HG03565 (cell line): ENCODE results near the gene TEAD2.

Experiments used
- ATAC-seq: cut with Tn5 transposase; IDR thresholded peaks from one replicate; pipeline ENCODE4 v1.9.1; 2021; ENCODE audit warnings: mild to moderate bottlenecking, moderate library complexity; ENCODE audit not compliant: unreplicated experiment

TEAD2 gene

GRCh38 chr19:49348305-49349189 is 13.7 kb downstream of the TEAD2 start:
- ATAC-seq: no peak

- no peak for ATAC-seq
Measured at GRCh38 chr19:49347835-49348234, 14.4 kb downstream of the TEAD2 start.

GRCh38 chr19:49347191-49347590 is 15.0 kb downstream of the TEAD2 start:
- ATAC-seq: no peak

GRCh38 chr19:49344505-49345423 is 17.5 kb downstream of the TEAD2 start:
- ATAC-seq: no peak

GRCh38 chr19:49343123-49343522 is 19.1 kb downstream of the TEAD2 start:
- ATAC-seq: no peak

- no peak for ATAC-seq
Measured at GRCh38 chr19:49342291-49342721, 19.9 kb downstream of the TEAD2 start.

- ATAC-seq: no peak
Measured at GRCh38 chr19:49340865-49341718, 21.1 kb downstream of the TEAD2 start.

- peak; percentile 64 for ATAC-seq
Measured at GRCh38 chr19:49340069-49340864, 21.9 kb downstream of the TEAD2 start.

- ATAC-seq: no peak
Measured at GRCh38 chr19:49339301-49340068, 22.7 kb downstream of the TEAD2 start.

GRCh38 chr19:49338691-49339300 is 23.4 kb downstream of the TEAD2 start:
- no peak for ATAC-seq

GRCh38 chr19:49338023-49338677 is 24.1 kb downstream of the TEAD2 start:
- no peak for ATAC-seq

- ATAC-seq: no peak
Measured at GRCh38 chr19:49337267-49338022, 24.8 kb downstream of the TEAD2 start.

GRCh38 chr19:49336482-49337266 is 25.5 kb downstream of the TEAD2 start:
- no peak for ATAC-seq

GRCh38 chr19:49335784-49336481 is 26.3 kb downstream of the TEAD2 start:
- ATAC-seq: no peak

- ATAC-seq: no peak
Measured at GRCh38 chr19:49335071-49335783, 27.0 kb downstream of the TEAD2 start, which contains the start of gene CD37. TSS of gene CD37 (plus strand) at chr19:49335406. CDS start at chr19:49335541, 135 bp downstream.
